Testis (tissue), 2 donors: ENCODE measurements around the gene ZNF597.

ENCODE experiments used
- POLR2A ChIP-seq: fragments of 450-650 bp; IDR thresholded peaks from one replicate; pipeline ENCODE4 v1.6.1; 2017; ENCODE audit warnings: antibody characterized with exemption, mild to moderate bottlenecking, moderate library complexity
- TF ChIP-seq, protein P1 (sequence below), 3 experiments: fragments of 450-650 bp in 2 of 3; fragments of 200-600 bp in 1 of 3; sonication (generic) in 1 of 3; IDR thresholded peaks; one replicate each; pipeline ENCODE4 v1.5.1; 2016 to 2019; ENCODE audit warnings: antibody characterized with exemption in 3 of 3, mild to moderate bottlenecking in 2 of 3, moderate library complexity in 1 of 3

DNA sequence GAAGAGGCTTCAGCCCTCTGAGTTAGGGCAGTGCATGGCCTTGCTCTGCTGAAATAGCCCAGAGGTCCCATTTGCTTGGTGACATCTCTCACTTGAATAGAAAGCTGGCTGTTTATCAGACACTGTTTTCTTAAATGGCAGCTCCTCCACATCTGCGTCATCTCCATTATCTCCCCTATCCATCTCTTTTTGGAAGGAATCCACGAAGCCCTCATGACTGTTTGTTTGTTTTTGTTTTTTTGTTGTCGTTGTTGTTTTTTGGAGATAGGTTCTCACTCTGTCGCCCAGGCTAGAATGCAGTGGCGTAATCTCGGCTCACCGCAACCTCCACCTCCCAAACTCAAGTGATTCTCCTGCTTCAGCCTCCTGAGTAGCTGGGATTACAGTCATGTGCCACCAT lies 16.8 kb upstream of the ZNF597 start:
- TF ChIP-seq, protein P1, sequence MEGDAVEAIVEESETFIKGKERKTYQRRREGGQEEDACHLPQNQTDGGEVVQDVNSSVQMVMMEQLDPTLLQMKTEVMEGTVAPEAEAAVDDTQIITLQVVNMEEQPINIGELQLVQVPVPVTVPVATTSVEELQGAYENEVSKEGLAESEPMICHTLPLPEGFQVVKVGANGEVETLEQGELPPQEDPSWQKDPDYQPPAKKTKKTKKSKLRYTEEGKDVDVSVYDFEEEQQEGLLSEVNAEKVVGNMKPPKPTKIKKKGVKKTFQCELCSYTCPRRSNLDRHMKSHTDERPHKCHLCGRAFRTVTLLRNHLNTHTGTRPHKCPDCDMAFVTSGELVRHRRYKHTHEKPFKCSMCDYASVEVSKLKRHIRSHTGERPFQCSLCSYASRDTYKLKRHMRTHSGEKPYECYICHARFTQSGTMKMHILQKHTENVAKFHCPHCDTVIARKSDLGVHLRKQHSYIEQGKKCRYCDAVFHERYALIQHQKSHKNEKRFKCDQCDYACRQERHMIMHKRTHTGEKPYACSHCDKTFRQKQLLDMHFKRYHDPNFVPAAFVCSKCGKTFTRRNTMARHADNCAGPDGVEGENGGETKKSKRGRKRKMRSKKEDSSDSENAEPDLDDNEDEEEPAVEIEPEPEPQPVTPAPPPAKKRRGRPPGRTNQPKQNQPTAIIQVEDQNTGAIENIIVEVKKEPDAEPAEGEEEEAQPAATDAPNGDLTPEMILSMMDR (IDR thresholded peaks at IDR 0.05): no peak
- TF ChIP-seq POLR2A: no peak
